H1 (cell line): ENCODE results near the gene ENPEP. TPM values are rescaled to one million over a fixed set of nuclear protein-coding genes. Genes with fewer than 3 reads are reported as not detected.

ENCODE experiments used
- CTCF ChIA-PET: fragments of 300-600 bp; sonication (Branson Sonifier 250); formaldehyde crosslinking; loops from one replicate; lab custom pipeline; 2021; ENCODE audit not compliant: partially characterized antibody; lab: Charles Lee
- POLR2A ChIA-PET: fragments of 300-600 bp; sonication (Branson Sonifier 250); formaldehyde crosslinking; loops from one replicate; lab custom pipeline; 2021; ENCODE audit warnings: inconsistent platforms; ENCODE audit not compliant: partially characterized antibody; lab: Charles Lee
- DNase-seq, 2 experiments: peaks; one replicate each; pipeline versions ENCODE4 v3.0.0 to v3.0.0-alpha.2; 2010 to 2022; ENCODE audit warnings: low spot score in 2 of 2, low read depth in 1 of 2, mixed read lengths in 1 of 2
- FAIRE-seq: peaks from 2 replicates; lab custom pipeline; 2011; peaks lifted over from hg19 to GRCh38; lab: Jason Lieb, UNC
- H2AFZ ChIP-seq: 2 replicates; pipeline ENCODE4 v1.8.1; 2012; ENCODE audit warnings: low read length, inconsistent platforms
- H2AK5ac ChIP-seq: 2 replicates; pipeline ENCODE4 v1.6.1; 2013; ENCODE audit warnings: low read depth, low read length
- H2BK120ac ChIP-seq: replicated peaks from 2 replicates; pipeline ENCODE3; 2013; ENCODE audit warnings: low read depth, low read length, inconsistent platforms
- H2BK12ac ChIP-seq: 2 replicates; pipeline ENCODE4 v1.6.1; 2013; ENCODE audit warnings: low read depth, low read length
- H2BK15ac ChIP-seq: 2 replicates; pipeline ENCODE4 v1.6.1; 2013; ENCODE audit warnings: low read length
- H2BK20ac ChIP-seq: 2 replicates; pipeline ENCODE4 v1.6.1; 2013; ENCODE audit warnings: low read length
- H2BK5ac ChIP-seq: 2 replicates; pipeline ENCODE4 v1.6.1; 2013; ENCODE audit warnings: low read depth, low read length
- H3K14ac ChIP-seq: 2 replicates; pipeline ENCODE4 v1.6.1; 2013; ENCODE audit warnings: inconsistent platforms; ENCODE audit not compliant: insufficient read length
- H3K18ac ChIP-seq: 2 replicates; pipeline ENCODE4 v1.6.1; 2013; ENCODE audit warnings: low read length; ENCODE audit errors: extremely low read depth
- H3K23ac ChIP-seq: 2 replicates; pipeline ENCODE4 v1.6.1; 2013; ENCODE audit warnings: inconsistent platforms; ENCODE audit not compliant: insufficient read length
- H3K23me2 ChIP-seq: 2 replicates; pipeline ENCODE4 v1.6.1; 2013; ENCODE audit warnings: low read depth, low read length
- H3K27ac ChIP-seq: 2 replicates; pipeline ENCODE4 v1.6.1; 2011; ENCODE audit warnings: low read depth, low read length, inconsistent platforms
- H3K27me3 ChIP-seq, 4 experiments: replicated peaks in 1 of 4; 1 replicate in 1 of 4; 2 replicates in 3 of 4; pipeline versions ENCODE4 v1.6.1 to v1.8.1; 2011 to 2013; ENCODE audit warnings: low read length in 3 of 4, mild to moderate bottlenecking in 3 of 4, inconsistent platforms in 2 of 4, mixed read lengths in 2 of 4, moderate library complexity in 1 of 4; ENCODE audit not compliant: control insufficient read depth in 3 of 4, insufficient read depth in 3 of 4; ENCODE audit errors: extremely low read depth in 1 of 4
- H3K36me3 ChIP-seq, 4 experiments: 2 replicates each; pipeline versions ENCODE4 v1.6.1 to v1.8.1; 2011 to 2013; ENCODE audit warnings: mild to moderate bottlenecking in 4 of 4, low read length in 3 of 4, moderate library complexity in 2 of 4, control low read depth in 1 of 4, inconsistent platforms in 1 of 4; ENCODE audit not compliant: insufficient read depth in 4 of 4, control insufficient read depth in 2 of 4
- H3K4ac ChIP-seq: replicated peaks from 2 replicates; pipeline ENCODE3; 2013; ENCODE audit warnings: low read length, low read depth, mixed read lengths, inconsistent platforms; ENCODE audit not compliant: insufficient read length
- H3K4me1 ChIP-seq, 4 experiments: replicated peaks in 1 of 4; 1 replicate in 1 of 4; 2 replicates in 3 of 4; pipeline versions ENCODE4 v1.6.1 to v1.8.1; 2011 to 2013; ENCODE audit warnings: low read length in 3 of 4, inconsistent platforms in 2 of 4, mixed read lengths in 1 of 4; ENCODE audit not compliant: insufficient read depth in 4 of 4, control insufficient read depth in 3 of 4
- H3K4me2 ChIP-seq, 2 experiments: 2 replicates each; pipeline versions ENCODE4 v1.6.1 to v1.8.1; 2011 to 2013; ENCODE audit warnings: low read depth in 2 of 2, low read length in 2 of 2, control low read depth in 1 of 2, inconsistent platforms in 1 of 2, mild to moderate bottlenecking in 1 of 2; ENCODE audit not compliant: insufficient read depth in 1 of 2
- H3K4me3 ChIP-seq, 4 experiments: fragments of 200-600, 300-600 bp in 1 of 4; sonication (generic), shearing (Covaris generic), sonication (Bioruptor Twin) in 1 of 4; 2 replicates each; pipeline versions ENCODE4 v1.5.1 to v1.8.1; 2011 to 2016; ENCODE audit warnings: low read length in 4 of 4, low read depth in 3 of 4, control low read depth in 2 of 4, inconsistent platforms in 2 of 4, mild to moderate bottlenecking in 2 of 4, mixed read lengths in 1 of 4, moderate library complexity in 1 of 4; ENCODE audit not compliant: insufficient read depth in 2 of 4; ENCODE audit errors: extremely low read depth in 1 of 4
- H3K56ac ChIP-seq: replicated peaks from 2 replicates; pipeline ENCODE3; 2013; ENCODE audit warnings: low read depth, mild to moderate bottlenecking, mixed read lengths, low read length, inconsistent platforms; ENCODE audit not compliant: insufficient read length
- H3K79me1 ChIP-seq: 2 replicates; pipeline ENCODE4 v1.6.1; 2013; ENCODE audit warnings: low read depth, low read length, control low read depth
- H3K79me2 ChIP-seq, 2 experiments: 2 replicates each; pipeline versions ENCODE4 v1.6.1 to v1.8.1; 2012 to 2013; ENCODE audit warnings: low read length in 2 of 2, mild to moderate bottlenecking in 2 of 2, inconsistent platforms in 1 of 2; ENCODE audit not compliant: insufficient read depth in 2 of 2, control insufficient read depth in 1 of 2
- H3K9ac ChIP-seq, 4 experiments: replicated peaks in 1 of 4; 1 replicate in 1 of 4; 2 replicates in 3 of 4; pipeline versions ENCODE4 v1.6.1 to v1.8.1; 2011 to 2013; ENCODE audit warnings: low read depth in 3 of 4, low read length in 3 of 4, control low read depth in 2 of 4, mild to moderate bottlenecking in 2 of 4, moderate library complexity in 2 of 4, inconsistent platforms in 1 of 4; ENCODE audit errors: extremely low read depth in 1 of 4
- H3K9me3 ChIP-seq, 2 experiments: 2 replicates each; pipeline versions ENCODE4 v1.6.1 to v1.8.1; 2012 to 2013; ENCODE audit warnings: mild to moderate bottlenecking in 2 of 2, moderate library complexity in 2 of 2, control low read depth in 1 of 2, inconsistent platforms in 1 of 2, low read depth in 1 of 2, low read length in 1 of 2, mixed read lengths in 1 of 2; ENCODE audit not compliant: insufficient read depth in 2 of 2
- H4K20me1 ChIP-seq, 2 experiments: replicated peaks in 1 of 2; 2 replicates each; pipeline versions ENCODE3 to v1.8.1; 2011 to 2013; ENCODE audit warnings: inconsistent platforms in 2 of 2, low read length in 2 of 2, mild to moderate bottlenecking in 1 of 2; ENCODE audit not compliant: insufficient read depth in 2 of 2, control insufficient read depth in 1 of 2
- H4K5ac ChIP-seq: 2 replicates; pipeline ENCODE4 v1.6.1; 2013; ENCODE audit warnings: low read length, low read depth, mixed read lengths, inconsistent platforms; ENCODE audit not compliant: insufficient read length
- H4K8ac ChIP-seq: 2 replicates; pipeline ENCODE4 v1.8.0; 2013; ENCODE audit warnings: mild to moderate bottlenecking, moderate library complexity, low read length, inconsistent platforms; ENCODE audit not compliant: insufficient read depth; ENCODE audit errors: extremely low read depth
- H4K91ac ChIP-seq: replicated peaks from 2 replicates; pipeline ENCODE3; 2013; ENCODE audit warnings: low read length, mixed read lengths, inconsistent platforms; ENCODE audit not compliant: insufficient read length
- RXRA ChIP-seq: IDR thresholded peaks from 2 replicates; pipeline ENCODE4 v1.6.1; 2011; ENCODE audit warnings: low read depth, mild to moderate bottlenecking, low read length, moderate library complexity; ENCODE audit not compliant: insufficient read depth
- SP1 ChIP-seq: IDR thresholded peaks from 2 replicates; pipeline ENCODE4 v1.6.1; 2011; ENCODE audit warnings: low read depth, low read length
- SRF ChIP-seq: IDR thresholded peaks from 2 replicates; pipeline ENCODE4 v1.6.1; 2011; ENCODE audit warnings: mild to moderate bottlenecking, low read depth, low read length, moderate library complexity
- WGBS, 2 experiments: shearing (Covaris generic) in 1 of 2; methylation state at CpG; one replicate each; pipeline versions ENCODE4 v1.1.6 to v1.1.7; 2013 to 2015; ENCODE audit warnings: low lambda C conversion rate in 2 of 2, mixed read lengths in 2 of 2, inconsistent platforms in 1 of 2, low coverage in 1 of 2, missing lambda C conversion rate in 1 of 2; ENCODE audit not compliant: insufficient replicate concordance in 2 of 2, insufficient coverage in 1 of 2, insufficient read length in 1 of 2; ENCODE audit errors: extremely low coverage in 1 of 2, missing lambda C conversion rate in 1 of 2; 5-methylcytosine and 5-hydroxymethylcytosine counted together
- long read RNA-seq, 2 experiments: library from RNA in 1 of 2; library from capped mRNA in 1 of 2; stranded (forward); transcript quantifications; one replicate each; pipeline ENCODE4 v2.0.0, GENCODE V29; 2021; ENCODE audit warnings: inconsistent platforms in 1 of 2
- polyA minus RNA-seq, 3 experiments: library from RNA; depleted of rRNA, polyadenylated mRNA; stranded (reverse); fragments of >200 nt; gene quantifications; 1 replicate in 2 of 3; 2 replicates in 1 of 3; pipeline ENCODE4 v1.2.3, GENCODE V29; 2011
- polyA plus RNA-seq, 7 experiments: library from polyadenylated mRNA; depleted of rRNA in 3 of 7; stranded (reverse) in 5 of 7; unstranded in 2 of 7; fragments of >200 nt in 5 of 7; fragments of 200-250 nt in 2 of 7; gene quantifications; 1 replicate in 5 of 7; 2 replicates in 1 of 7; 4 replicates in 1 of 7; pipeline versions ENCODE4 v1.2.1 to v1.2.3, GENCODE V29; 2011 to 2013; ENCODE audit warnings: missing spikeins in 2 of 7, mixed read lengths in 2 of 7
- total RNA-seq: library from RNA; stranded (reverse); fragmentation: NEBNext Ultra II Directional; extraction: Animal tissue kit (Norgen Biotek cat#: 25700); gene quantifications from 2 replicates; pipeline ENCODE4 v1.2.1, GENCODE V29; 2021

ENPEP gene, protein sequence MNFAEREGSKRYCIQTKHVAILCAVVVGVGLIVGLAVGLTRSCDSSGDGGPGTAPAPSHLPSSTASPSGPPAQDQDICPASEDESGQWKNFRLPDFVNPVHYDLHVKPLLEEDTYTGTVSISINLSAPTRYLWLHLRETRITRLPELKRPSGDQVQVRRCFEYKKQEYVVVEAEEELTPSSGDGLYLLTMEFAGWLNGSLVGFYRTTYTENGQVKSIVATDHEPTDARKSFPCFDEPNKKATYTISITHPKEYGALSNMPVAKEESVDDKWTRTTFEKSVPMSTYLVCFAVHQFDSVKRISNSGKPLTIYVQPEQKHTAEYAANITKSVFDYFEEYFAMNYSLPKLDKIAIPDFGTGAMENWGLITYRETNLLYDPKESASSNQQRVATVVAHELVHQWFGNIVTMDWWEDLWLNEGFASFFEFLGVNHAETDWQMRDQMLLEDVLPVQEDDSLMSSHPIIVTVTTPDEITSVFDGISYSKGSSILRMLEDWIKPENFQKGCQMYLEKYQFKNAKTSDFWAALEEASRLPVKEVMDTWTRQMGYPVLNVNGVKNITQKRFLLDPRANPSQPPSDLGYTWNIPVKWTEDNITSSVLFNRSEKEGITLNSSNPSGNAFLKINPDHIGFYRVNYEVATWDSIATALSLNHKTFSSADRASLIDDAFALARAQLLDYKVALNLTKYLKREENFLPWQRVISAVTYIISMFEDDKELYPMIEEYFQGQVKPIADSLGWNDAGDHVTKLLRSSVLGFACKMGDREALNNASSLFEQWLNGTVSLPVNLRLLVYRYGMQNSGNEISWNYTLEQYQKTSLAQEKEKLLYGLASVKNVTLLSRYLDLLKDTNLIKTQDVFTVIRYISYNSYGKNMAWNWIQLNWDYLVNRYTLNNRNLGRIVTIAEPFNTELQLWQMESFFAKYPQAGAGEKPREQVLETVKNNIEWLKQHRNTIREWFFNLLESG
- total RNA-seq (0.61 and 0.63 TPM in 2 replicates), polyA plus RNA-seq (2011; rRNA removed) (0.09 and 0.16 TPM in 2 replicates), polyA minus RNA-seq (2011; rRNA and poly(A)+ RNA removed) (0.63 and 1.1 TPM in 2 replicates)
- polyA plus RNA-seq (2011; cell fraction: cytosol; rRNA removed): 0.12 TPM
- polyA plus RNA-seq (2011; cell fraction: nucleus; rRNA removed): 0.13 TPM
- 0.10 to 1.1 TPM (median 0.27 TPM) in 4 replicates for polyA plus RNA-seq (2012, experiment 1 of 2)
- polyA plus RNA-seq (2012, experiment 2 of 2): not detected
- 0.22 TPM for polyA plus RNA-seq (2013, experiment 1 of 2)
- polyA plus RNA-seq (2013, experiment 2 of 2): 0.24 TPM
- not detected for polyA minus RNA-seq (2011; cell fraction: cytosol; rRNA and poly(A)+ RNA removed)
- polyA minus RNA-seq (2011; cell fraction: nucleus; rRNA and poly(A)+ RNA removed): 1.3 TPM
- long read RNA-seq, experiment 1, partial matches to known transcripts: 0 of 1 reads
- long read RNA-seq, experiment 1, other reads (novel, unspliced or antisense): 1 of 1 reads
- long read RNA-seq, experiment 2, partial matches to known transcripts: 0 of 2 reads
- long read RNA-seq, experiment 2, other reads (novel, unspliced or antisense): 2 of 2 reads

DNA sequence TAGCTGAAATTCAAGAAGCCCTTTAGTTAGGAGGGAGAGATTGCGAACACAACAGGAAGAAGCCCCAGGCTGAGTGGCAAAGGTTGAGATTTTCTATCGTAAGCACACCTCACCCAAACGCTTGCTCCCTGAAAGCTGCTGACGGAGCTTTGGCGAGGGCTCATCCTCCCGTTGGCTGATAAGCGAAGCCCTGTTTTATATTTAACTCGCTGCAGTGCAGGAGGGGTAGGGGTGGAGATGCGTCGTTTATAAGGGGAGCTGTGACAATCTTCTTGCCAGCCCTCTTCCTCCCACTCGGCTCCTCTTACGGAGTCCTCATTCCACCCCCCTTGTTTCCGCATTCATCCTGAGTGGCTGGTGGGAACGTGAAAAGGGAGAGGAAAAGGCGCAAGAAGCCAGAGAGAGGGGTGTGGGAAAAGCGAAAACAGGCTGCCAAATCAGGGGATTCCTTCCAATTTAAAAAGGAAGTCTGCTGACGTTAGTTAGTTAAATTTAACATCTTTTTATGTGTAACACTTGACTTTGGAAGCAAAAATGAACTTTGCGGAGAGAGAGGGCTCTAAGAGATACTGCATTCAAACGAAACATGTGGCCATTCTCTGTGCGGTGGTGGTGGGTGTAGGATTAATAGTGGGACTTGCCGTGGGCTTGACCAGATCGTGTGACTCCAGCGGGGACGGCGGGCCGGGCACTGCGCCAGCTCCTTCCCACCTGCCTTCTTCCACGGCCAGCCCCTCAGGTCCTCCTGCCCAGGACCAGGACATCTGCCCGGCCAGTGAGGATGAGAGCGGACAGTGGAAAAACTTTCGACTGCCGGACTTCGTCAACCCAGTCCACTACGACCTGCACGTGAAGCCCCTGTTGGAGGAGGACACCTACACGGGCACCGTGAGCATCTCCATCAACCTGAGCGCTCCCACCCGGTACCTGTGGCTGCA, at the start of gene ENPEP:
Gene ENPEP, plus strand, starts transcription at position 275 of the 938 bp plus-strand sequence. Its CDS starts 260 bp downstream, at position 535.
- peak within 1 kb of the TSS; percentile 68 for H4K8ac ChIP-seq
- no peak within 1 kb of the TSS for H2BK15ac ChIP-seq
- peak within 1 kb of the TSS; percentile 13; the same call in 1 of the 2 replicates for H3K18ac ChIP-seq
- H3K79me2 ChIP-seq: no peaks in the 10 kb centered on the region
- WGBS, 2 experiments: 72% methylated on average over 39 of the region's 39 CpGs; no CpG with 5 or more reads in 1 of the 2 experiments
- H4K91ac ChIP-seq: no peak within 1 kb of the TSS
- no peak within 1 kb of the TSS for H2BK5ac ChIP-seq
- H3K23me2 ChIP-seq: no peaks in the 10 kb centered on the region
- no peak within 1 kb of the TSS for H4K5ac ChIP-seq
- H3K36me3 ChIP-seq: no peaks in the 10 kb centered on the region
- no peak within 1 kb of the TSS for H2BK120ac ChIP-seq
- H3K27ac ChIP-seq: no peak within 1 kb of the TSS
- no peak within 1 kb of the TSS for H3K56ac ChIP-seq
- H3K4me3 ChIP-seq: no peak within 1 kb of the TSS
- peaks cover 0 to 6% (median 5%) of the 10 kb centered on the region in 4 experiments; a peak in 6 of 7 replicates for H3K4me1 ChIP-seq
- H3K27me3 ChIP-seq: peaks cover 0 to 1% (median 0%) of the 10 kb centered on the region in 4 experiments; a peak in 1 of 7 replicates
- H3K23ac ChIP-seq: no peak within 1 kb of the TSS
- FAIRE-seq (no peak), DNase-seq (no peak)
- peak within 1 kb of the TSS in 1 of 2 experiments; percentile 24; a peak in 1 of 4 replicates for H3K4me2 ChIP-seq
- TF ChIP-seq SRF (no peak), SP1 (no peak), RXRA (no peak)
- no peaks in the 10 kb centered on the region for H4K20me1 ChIP-seq
- no peak within 1 kb of the TSS for H3K4ac ChIP-seq
- H3K9me3 ChIP-seq: no peaks in the 10 kb centered on the region
- H2AFZ ChIP-seq: peak within 1 kb of the TSS; percentile 85
- no peak within 1 kb of the TSS for H3K9ac ChIP-seq
- no peak within 1 kb of the TSS; the same call in 1 of the 2 replicates for H2AK5ac ChIP-seq
- H2BK20ac ChIP-seq: no peak within 1 kb of the TSS
- H3K79me1 ChIP-seq: no peaks in the 10 kb centered on the region
- no peak within 1 kb of the TSS for H3K14ac ChIP-seq
- POLR2A ChIA-PET: no interaction called here
- H2BK12ac ChIP-seq: peak within 1 kb of the TSS; percentile 52
- CTCF ChIA-PET: interaction anchor here (0.6 to 2.6 kb wide), 10 partner anchors 11 to 132 kb away, joined by 3 to 10 read pairs (median 4); no protein-coding TSS in a partner anchor
